Large intestine (tissue), 3 donors: ENCODE results near the gene SCAPER. TPM values are rescaled to one million over a fixed set of nuclear protein-coding genes. Genes with fewer than 3 reads are reported as not detected.

Source experiments
- DNase-seq, 2 donors: peaks; one replicate each; pipeline versions ENCODE4 v3.0.0 to v3.0.0-alpha.2; 2013
- H3K27ac ChIP-seq: one replicate; pipeline ENCODE4 v1.5.1; 2013; ENCODE audit warnings: low read length
- H3K27me3 ChIP-seq: 2 replicates; pipeline ENCODE4 v1.6.1; 2013; ENCODE audit warnings: low read length; ENCODE audit not compliant: control insufficient read depth, insufficient read depth
- H3K36me3 ChIP-seq: 2 replicates; pipeline ENCODE4 v1.6.1; 2013; ENCODE audit warnings: low read length; ENCODE audit not compliant: control insufficient read depth, insufficient read depth
- H3K4me1 ChIP-seq: one replicate; pipeline ENCODE4 v1.6.1; 2013; ENCODE audit warnings: low read length; ENCODE audit not compliant: control insufficient read depth, insufficient read depth
- H3K4me3 ChIP-seq: one replicate; pipeline ENCODE4 v1.5.1; 2013; ENCODE audit warnings: low read length
- H3K9me3 ChIP-seq: one replicate; pipeline ENCODE4 v1.6.1; 2013; ENCODE audit warnings: mild to moderate bottlenecking, low read depth, low read length, moderate library complexity; ENCODE audit not compliant: control insufficient read depth
- WGBS: methylation state at CpG from one replicate; pipeline ENCODE4 v1.1.5; 2013; ENCODE audit warnings: low lambda C conversion rate; ENCODE audit not compliant: insufficient coverage; 5-methylcytosine and 5-hydroxymethylcytosine counted together
- polyA plus RNA-seq: library from polyadenylated mRNA; unstranded; fragments of 120-200 nt; gene quantifications from one replicate; pipeline ENCODE4 v1.2.1, GENCODE V29; 2013

The SCAPER gene
- polyA plus RNA-seq, 1 donor: 28.0 TPM

- 100% methylated on average over 1 of the region's 4 CpGs for WGBS
- H3K4me1 ChIP-seq: no peaks in the 10 kb centered on the region
- no peaks in the 10 kb centered on the region for H3K9me3 ChIP-seq
- H3K4me3 ChIP-seq: no peak overlapping the region
- H3K36me3 ChIP-seq: peaks cover 10% of the 10 kb centered on the region
- no peaks in the 10 kb centered on the region for H3K27me3 ChIP-seq
- H3K27ac ChIP-seq: no peak overlapping the region
- DNase-seq: no peak
Observed at GRCh38 chr15:76787273-76787672, 117.9 kb downstream of the SCAPER start.

- no peak for DNase-seq
- Histone ChIP-seq H3K27ac (no peak overlapping the region), H3K36me3 (peaks cover 11% of the 10 kb centered on the region), H3K4me3 (no peak overlapping the region), H3K9me3 (peaks cover 4% of the 10 kb centered on the region), H3K4me1 (no peaks in the 10 kb centered on the region), H3K27me3 (no peaks in the 10 kb centered on the region)
Observed at GRCh38 chr15:76776969-76777368, 128.2 kb downstream of the SCAPER start.

GRCh38 chr15:76776480-76776879, 128.7 kb downstream of the SCAPER start:
- Histone ChIP-seq H3K4me1 (no peaks in the 10 kb centered on the region), H3K27ac (no peak overlapping the region), H3K9me3 (peaks cover 4% of the 10 kb centered on the region), H3K27me3 (no peaks in the 10 kb centered on the region), H3K4me3 (no peak overlapping the region), H3K36me3 (peaks cover 11% of the 10 kb centered on the region)
- no CpG with 5 or more reads among the region's 1 CpG for WGBS
- DNase-seq: no peak

GRCh38 chr15:76773234-76773633, 131.9 kb downstream of the SCAPER start:
- DNase-seq: no peak
- H3K4me1 ChIP-seq: no peaks in the 10 kb centered on the region
- H3K27me3 ChIP-seq: no peaks in the 10 kb centered on the region
- no CpG with 5 or more reads among the region's 1 CpG for WGBS
- H3K36me3 ChIP-seq: peaks cover 5% of the 10 kb centered on the region
- peaks cover 4% of the 10 kb centered on the region for H3K9me3 ChIP-seq
- no peak overlapping the region for H3K4me3 ChIP-seq
- no peak overlapping the region for H3K27ac ChIP-seq

GRCh38 chr15:76772776-76773175, 132.4 kb downstream of the SCAPER start:
- H3K4me1 ChIP-seq: no peaks in the 10 kb centered on the region
- no peak overlapping the region for H3K4me3 ChIP-seq
- no peaks in the 10 kb centered on the region for H3K27me3 ChIP-seq
- 57% methylated on average over 1 of the region's 1 CpG for WGBS
- DNase-seq: no peak
- peaks cover 4% of the 10 kb centered on the region for H3K9me3 ChIP-seq
- H3K36me3 ChIP-seq: peaks cover 5% of the 10 kb centered on the region
- H3K27ac ChIP-seq: no peak overlapping the region

- peaks cover 14% of the 10 kb centered on the region for H3K9me3 ChIP-seq
- H3K4me3 ChIP-seq: no peak overlapping the region
- H3K27me3 ChIP-seq: no peaks in the 10 kb centered on the region
- H3K4me1 ChIP-seq: no peaks in the 10 kb centered on the region
- H3K27ac ChIP-seq: no peak overlapping the region
- H3K36me3 ChIP-seq: peaks cover 35% of the 10 kb centered on the region
- no CpG with 5 or more reads among the region's 3 CpGs for WGBS
- no peak for DNase-seq
Observed at GRCh38 chr15:76764004-76764403, 141.1 kb downstream of the SCAPER start.

- no peak for DNase-seq
- WGBS: 100% methylated on average over 2 of the region's 2 CpGs
- Histone ChIP-seq H3K4me1 (no peaks in the 10 kb centered on the region), H3K4me3 (no peak overlapping the region), H3K36me3 (peaks cover 35% of the 10 kb centered on the region), H3K27me3 (no peaks in the 10 kb centered on the region), H3K9me3 (peaks cover 14% of the 10 kb centered on the region), H3K27ac (no peak overlapping the region)
Observed at GRCh38 chr15:76763554-76763953, 141.6 kb downstream of the SCAPER start.

GRCh38 chr15:76756381-76756780, 148.8 kb downstream of the SCAPER start:
- Histone ChIP-seq H3K9me3 (no peaks in the 10 kb centered on the region), H3K27me3 (no peaks in the 10 kb centered on the region), H3K4me1 (no peaks in the 10 kb centered on the region), H3K27ac (no peak overlapping the region), H3K36me3 (peaks cover 3% of the 10 kb centered on the region), H3K4me3 (no peak overlapping the region)
- DNase-seq: no peak

GRCh38 chr15:76753771-76754170, 151.4 kb downstream of the SCAPER start:
- Histone ChIP-seq H3K36me3 (no peaks in the 10 kb centered on the region), H3K27ac (no peak overlapping the region), H3K27me3 (no peaks in the 10 kb centered on the region), H3K9me3 (no peaks in the 10 kb centered on the region), H3K4me1 (no peaks in the 10 kb centered on the region), H3K4me3 (no peak overlapping the region)
- no peak for DNase-seq
- 74% methylated on average over 5 of the region's 6 CpGs for WGBS

- DNase-seq: no peak
- no peaks in the 10 kb centered on the region for H3K9me3 ChIP-seq
- H3K4me3 ChIP-seq: no peak overlapping the region
- no CpG with 5 or more reads among the region's 1 CpG for WGBS
- H3K36me3 ChIP-seq: no peaks in the 10 kb centered on the region
- H3K27ac ChIP-seq: no peak overlapping the region
- no peaks in the 10 kb centered on the region for H3K27me3 ChIP-seq
- H3K4me1 ChIP-seq: no peaks in the 10 kb centered on the region
Observed at GRCh38 chr15:76753131-76753530, 152.0 kb downstream of the SCAPER start.

GRCh38 chr15:76752549-76752948, 152.6 kb downstream of the SCAPER start:
- no peaks in the 10 kb centered on the region for H3K27me3 ChIP-seq
- H3K9me3 ChIP-seq: no peaks in the 10 kb centered on the region
- peaks cover 3% of the 10 kb centered on the region for H3K36me3 ChIP-seq
- no peak for DNase-seq
- no peaks in the 10 kb centered on the region for H3K4me1 ChIP-seq
- no peak overlapping the region for H3K27ac ChIP-seq
- no peak overlapping the region for H3K4me3 ChIP-seq
